Activated naive CD4-positive, alpha-beta T cell treated with anti-CD3 and anti-CD28 coated beads, Interleukin-2, amount 50 U/mL, for 24 hours (primary cell): ENCODE measurements around the gene CHST13.

ENCODE experiments used
- H3K27ac Mint-ChIP-seq: one replicate; pipeline ENCODE4 v1.8.0; 2021; ENCODE audit warnings: mild to moderate bottlenecking, mixed read lengths
- H3K27me3 Mint-ChIP-seq: one replicate; pipeline ENCODE4 v1.8.0; 2021; ENCODE audit warnings: mixed read lengths
- H3K36me3 Mint-ChIP-seq: one replicate; pipeline ENCODE4 v1.8.0; 2021; ENCODE audit warnings: mixed read lengths
- H3K4me1 Mint-ChIP-seq: one replicate; pipeline ENCODE4 v1.8.0; 2021; ENCODE audit warnings: mixed read lengths
- H3K4me3 Mint-ChIP-seq: one replicate; pipeline ENCODE4 v1.8.0; 2021; ENCODE audit warnings: mild to moderate bottlenecking, mixed read lengths
- H3K9me3 Mint-ChIP-seq: one replicate; pipeline ENCODE4 v1.8.0; 2021; ENCODE audit warnings: mixed read lengths

Gene CHST13

GRCh38 chr3:126548556-126549466, 24.9 kb downstream of the CHST13 start:
- Mint-ChIP-seq H3K27ac (no peak overlapping the region), H3K4me1 (no peaks in the 10 kb centered on the region), H3K4me3 (no peak overlapping the region), H3K36me3 (no peaks in the 10 kb centered on the region), H3K9me3 (no peaks in the 10 kb centered on the region), H3K27me3 (peaks cover 1% of the 10 kb centered on the region)

GRCh38 chr3:126549861-126550487, 26.0 kb downstream of the CHST13 start:
- H3K36me3 Mint-ChIP-seq = no peaks in the 10 kb centered on the region
- H3K27me3 Mint-ChIP-seq = peaks cover 1% of the 10 kb centered on the region
- no peaks in the 10 kb centered on the region for H3K9me3 Mint-ChIP-seq
- no peaks in the 10 kb centered on the region for H3K4me1 Mint-ChIP-seq
- no peak overlapping the region for H3K27ac Mint-ChIP-seq
- no peak overlapping the region for H3K4me3 Mint-ChIP-seq

GRCh38 chr3:126550488-126551051, 26.6 kb downstream of the CHST13 start:
- H3K9me3 Mint-ChIP-seq = no peaks in the 10 kb centered on the region
- H3K27ac Mint-ChIP-seq = no peak overlapping the region
- H3K27me3 Mint-ChIP-seq = peaks cover 1% of the 10 kb centered on the region
- no peaks in the 10 kb centered on the region for H3K36me3 Mint-ChIP-seq
- H3K4me3 Mint-ChIP-seq = no peak overlapping the region
- no peaks in the 10 kb centered on the region for H3K4me1 Mint-ChIP-seq

- H3K4me3 Mint-ChIP-seq = no peak overlapping the region
- H3K36me3 Mint-ChIP-seq = no peaks in the 10 kb centered on the region
- H3K27ac Mint-ChIP-seq = no peak overlapping the region
- no peaks in the 10 kb centered on the region for H3K9me3 Mint-ChIP-seq
- peaks cover 1% of the 10 kb centered on the region for H3K27me3 Mint-ChIP-seq
- H3K4me1 Mint-ChIP-seq = no peaks in the 10 kb centered on the region
Observed at GRCh38 chr3:126551121-126551838, 27.3 kb downstream of the CHST13 start.

GRCh38 chr3:126551839-126552687, 28.1 kb downstream of the CHST13 start:
- H3K27me3 Mint-ChIP-seq = peaks cover 1% of the 10 kb centered on the region
- H3K36me3 Mint-ChIP-seq = no peaks in the 10 kb centered on the region
- H3K4me1 Mint-ChIP-seq = no peaks in the 10 kb centered on the region
- H3K4me3 Mint-ChIP-seq = no peak overlapping the region
- H3K9me3 Mint-ChIP-seq = no peaks in the 10 kb centered on the region
- H3K27ac Mint-ChIP-seq = no peak overlapping the region

- Mint-ChIP-seq H3K27ac (no peak overlapping the region), H3K36me3 (no peaks in the 10 kb centered on the region), H3K27me3 (peaks cover 1% of the 10 kb centered on the region), H3K4me3 (no peak overlapping the region), H3K4me1 (no peaks in the 10 kb centered on the region), H3K9me3 (no peaks in the 10 kb centered on the region)
Observed at GRCh38 chr3:126552688-126553283, 28.8 kb downstream of the CHST13 start.

- no peak overlapping the region for H3K27ac Mint-ChIP-seq
- peaks cover 1% of the 10 kb centered on the region for H3K27me3 Mint-ChIP-seq
- no peak overlapping the region for H3K4me3 Mint-ChIP-seq
- no peaks in the 10 kb centered on the region for H3K9me3 Mint-ChIP-seq
- no peaks in the 10 kb centered on the region for H3K36me3 Mint-ChIP-seq
- no peaks in the 10 kb centered on the region for H3K4me1 Mint-ChIP-seq
Observed at GRCh38 chr3:126553284-126554084, 29.5 kb downstream of the CHST13 start.

GRCh38 chr3:126554560-126555525, 30.9 kb downstream of the CHST13 start:
- H3K4me1 Mint-ChIP-seq = no peaks in the 10 kb centered on the region
- H3K27me3 Mint-ChIP-seq = peaks cover 1% of the 10 kb centered on the region
- no peak overlapping the region for H3K4me3 Mint-ChIP-seq
- H3K27ac Mint-ChIP-seq = no peak overlapping the region
- H3K36me3 Mint-ChIP-seq = no peaks in the 10 kb centered on the region
- H3K9me3 Mint-ChIP-seq = no peaks in the 10 kb centered on the region

GRCh38 chr3:126555795-126556636, 32.1 kb downstream of the CHST13 start:
- no peak overlapping the region for H3K4me3 Mint-ChIP-seq
- no peaks in the 10 kb centered on the region for H3K36me3 Mint-ChIP-seq
- H3K27me3 Mint-ChIP-seq = peaks cover under 1% of the 10 kb centered on the region
- H3K9me3 Mint-ChIP-seq = no peaks in the 10 kb centered on the region
- no peaks in the 10 kb centered on the region for H3K4me1 Mint-ChIP-seq
- no peak overlapping the region for H3K27ac Mint-ChIP-seq

GRCh38 chr3:126556637-126557414, 32.9 kb downstream of the CHST13 start:
- no peak overlapping the region for H3K27ac Mint-ChIP-seq
- H3K4me3 Mint-ChIP-seq = no peak overlapping the region
- peaks cover 4% of the 10 kb centered on the region for H3K9me3 Mint-ChIP-seq
- H3K36me3 Mint-ChIP-seq = no peaks in the 10 kb centered on the region
- H3K4me1 Mint-ChIP-seq = no peaks in the 10 kb centered on the region
- no peaks in the 10 kb centered on the region for H3K27me3 Mint-ChIP-seq

GRCh38 chr3:126557415-126557745, 33.4 kb downstream of the CHST13 start:
- Mint-ChIP-seq H3K4me1 (no peaks in the 10 kb centered on the region), H3K9me3 (peaks cover 10% of the 10 kb centered on the region), H3K36me3 (no peaks in the 10 kb centered on the region), H3K4me3 (no peak overlapping the region), H3K27me3 (no peaks in the 10 kb centered on the region), H3K27ac (no peak overlapping the region)

- Mint-ChIP-seq H3K4me3 (no peak overlapping the region), H3K36me3 (no peaks in the 10 kb centered on the region), H3K27me3 (no peaks in the 10 kb centered on the region), H3K9me3 (peaks cover 13% of the 10 kb centered on the region), H3K27ac (no peak overlapping the region), H3K4me1 (no peaks in the 10 kb centered on the region)
Observed at GRCh38 chr3:126557761-126558160, 33.8 kb downstream of the CHST13 start.
